A549 (cell line): ENCODE measurements around the gene SLC31A1. TPM values are rescaled to one million over a fixed set of nuclear protein-coding genes. Genes with fewer than 3 reads are reported as not detected.

ENCODE experiments used
- ATAC-seq, 2 experiments: fragments of 200-7000 bp in 1 of 2; fragments of >200 bp in 1 of 2; cut with Nextera tagmentation in 1 of 2; cut with Tn5 transposase in 1 of 2; 3 replicates each; pipeline versions ENCODE4 v1.8.0 to v1.9.1; 2018 to 2020; ENCODE audit warnings: mild to moderate bottlenecking in 1 of 2, moderate library complexity in 1 of 2
- CTCF ChIA-PET: fragments of 300-600 bp; sonication (Branson Sonifier 250); formaldehyde crosslinking; extraction: SDS; loops from one replicate; lab custom pipeline; 2021; ENCODE audit warnings: antibody characterized with exemption, inconsistent platforms; lab: Yijun Ruan, JAX
- POLR2A ChIA-PET: fragments of 350-600 bp; formaldehyde crosslinking; extraction: SDS; loops from one replicate; lab custom pipeline; 2021; ENCODE audit warnings: antibody characterized with exemption, inconsistent platforms; lab: Yijun Ruan, JAX
- DNase-seq, 2 experiments: peaks; one replicate each; pipeline versions ENCODE4 v3.0.0 to v3.0.0-alpha.2; 2011 to 2016; ENCODE audit warnings: low read depth in 1 of 2, low spot score in 1 of 2
- FAIRE-seq: peaks from 2 replicates; lab custom pipeline; 2011; peaks lifted over from hg19 to GRCh38; lab: Jason Lieb, UNC
- H3K27ac ChIP-seq, 2 experiments: fragments of >200 bp; sonication (Bioruptor Twin); formaldehyde crosslinking; 3 replicates each; pipeline ENCODE4 v1.5.1; 2016 to 2017
- H3K4me1 ChIP-seq: fragments of >200 bp; sonication (Bioruptor Twin); formaldehyde crosslinking; 3 replicates; pipeline ENCODE4 v1.6.1; 2016
- H3K4me2 ChIP-seq: fragments of >200 bp; sonication (Bioruptor Twin); formaldehyde crosslinking; 3 replicates; pipeline ENCODE4 v1.6.1; 2016
- H3K4me3 ChIP-seq: fragments of >200 bp; sonication (Bioruptor Twin); formaldehyde crosslinking; 3 replicates; pipeline ENCODE4 v1.5.1; 2016
- H3K9me3 ChIP-seq: fragments of >200 bp; sonication (Bioruptor Twin); formaldehyde crosslinking; 3 replicates; pipeline ENCODE4 v1.6.1; 2016
- EHF ChIP-seq: fragments of 250-450 bp; sonication (Bioruptor Pico); IDR thresholded peaks from 2 replicates; pipeline ENCODE4 v1.5.0; 2020; ENCODE audit warnings: mild to moderate bottlenecking
- EP300 ChIP-seq, 2 experiments: fragments of >200 bp; sonication (Bioruptor Twin); formaldehyde crosslinking; IDR thresholded peaks; 2 replicates in 1 of 2; 3 replicates in 1 of 2; pipeline ENCODE4 v1.6.1; 2016 to 2017
- ESRRA ChIP-seq: fragments of 150-350 bp; IDR thresholded peaks from 2 replicates; pipeline ENCODE4 v1.6.1; 2014; ENCODE audit warnings: mild to moderate bottlenecking, low read length, borderline replicate concordance
- FOSL2 ChIP-seq, 2 experiments: fragments of 450-650 bp in 1 of 2; fragments of >200 bp in 1 of 2; sonication (Bioruptor Twin) in 1 of 2; formaldehyde crosslinking; IDR thresholded peaks; 2 replicates each; pipeline versions ENCODE4 v1.5.0 to v1.6.1; 2016 to 2020; ENCODE audit warnings: mild to moderate bottlenecking in 1 of 2, moderate library complexity in 1 of 2
- GATA3 ChIP-seq: IDR thresholded peaks from 2 replicates; pipeline ENCODE4 v1.6.1; 2012; ENCODE audit warnings: borderline replicate concordance
- HOXA7 ChIP-seq: fragments of 250-450 bp; sonication (Bioruptor Pico); IDR thresholded peaks from 2 replicates; pipeline ENCODE4 v1.5.0; 2020; ENCODE audit warnings: mild to moderate bottlenecking, moderate library complexity
- HOXB13 ChIP-seq: fragments of 250-450 bp; sonication (Bioruptor Pico); IDR thresholded peaks from 2 replicates; pipeline ENCODE4 v1.5.0; 2020; ENCODE audit warnings: low read depth, mild to moderate bottlenecking, moderate library complexity
- JUNB ChIP-seq: fragments of >200 bp; sonication (Bioruptor Twin); formaldehyde crosslinking; IDR thresholded peaks from 2 replicates; pipeline ENCODE4 v1.6.1; 2016
- MAFK ChIP-seq: fragments of 450-650 bp; IDR thresholded peaks from 2 replicates; pipeline ENCODE4 v1.6.1; 2014; ENCODE audit not compliant: partially characterized antibody
- NFE2L2 ChIP-seq: fragments of 150-350 bp; conservative IDR thresholded peaks from 2 replicates; pipeline ENCODE4 v1.6.1; 2014; ENCODE audit warnings: low read length
- NPAS2 ChIP-seq: fragments of 250-450 bp; sonication (Bioruptor Pico); IDR thresholded peaks from 2 replicates; pipeline ENCODE4 v1.8.0; 2022; ENCODE audit warnings: mild to moderate bottlenecking, moderate library complexity, borderline replicate concordance
- PHF8 ChIP-seq: fragments of 200-600 bp; sonication (generic); IDR thresholded peaks from 2 replicates; pipeline ENCODE4 v1.6.1; 2016; ENCODE audit warnings: low read depth, mild to moderate bottlenecking, antibody characterized with exemption, moderate library complexity, borderline replicate concordance
- POLR2A ChIP-seq: IDR thresholded peaks from 2 replicates; pipeline ENCODE4 v1.6.1; 2012; ENCODE audit warnings: mild to moderate bottlenecking, low read length
- RCOR1 ChIP-seq: fragments of 150-350 bp; IDR thresholded peaks from 2 replicates; pipeline ENCODE4 v1.6.1; 2014; ENCODE audit warnings: antibody characterized with exemption, low read length, low read depth
- SREBF2 ChIP-seq: fragments of 450-650 bp; IDR thresholded peaks from 2 replicates; pipeline ENCODE4 v1.6.1; 2014; ENCODE audit warnings: mild to moderate bottlenecking, moderate library complexity
- TFCP2L1 ChIP-seq: fragments of 250-450 bp; sonication (Bioruptor Pico); IDR thresholded peaks from 2 replicates; pipeline ENCODE4 v1.5.0; 2021; ENCODE audit warnings: mild to moderate bottlenecking
- WGBS: methylation state at CpG from one replicate; pipeline ENCODE4 v1.1.6; 2017; ENCODE audit errors: missing lambda C conversion rate; 5-methylcytosine and 5-hydroxymethylcytosine counted together
- polyA plus RNA-seq, 4 experiments: library from polyadenylated mRNA; depleted of rRNA in 3 of 4; stranded (reverse); fragments of >200 nt; fragmentation: RNase III in 1 of 4; extraction: RNeasy Plus Mini Kit Qiagen cat#74134 plus additional on column Dnase treatment in 1 of 4; gene quantifications; 2 replicates in 3 of 4; 3 replicates in 1 of 4; pipeline ENCODE4 v1.2.3, GENCODE V29; 2011 to 2017
- TF ChIP-seq, protein P1 (sequence below): fragments of 450-650 bp; IDR thresholded peaks from 2 replicates; pipeline ENCODE4 v1.6.1; 2014; ENCODE audit warnings: antibody characterized with exemption
- TF ChIP-seq, protein P2 (sequence below): fragments of >200 bp; sonication (Bioruptor Twin); formaldehyde crosslinking; IDR thresholded peaks from 3 replicates; pipeline ENCODE4 v1.6.1; 2016

The SLC31A1 gene
- polyA plus RNA-seq, 2 of the 4 experiments (the other 2 are of a cell fraction) = 24.2 to 27.9 TPM

DNA sequence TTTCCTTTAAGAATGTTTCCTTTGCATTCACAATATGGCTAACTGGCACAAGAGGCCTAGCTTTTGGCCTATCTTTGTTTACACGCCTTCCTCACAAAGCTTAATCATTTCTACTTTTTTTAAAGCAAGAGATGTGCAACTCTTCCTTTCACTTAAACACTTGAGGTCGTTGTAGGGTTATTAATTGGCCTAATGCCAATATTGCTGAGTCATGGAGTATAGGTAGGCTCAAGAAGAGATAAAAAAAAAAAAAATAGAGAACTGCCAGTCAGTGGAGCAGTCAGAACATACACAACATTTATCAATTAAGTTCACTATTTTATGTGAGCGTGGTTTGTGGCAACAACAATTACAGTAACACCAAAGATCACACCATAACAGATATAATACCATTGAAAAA is 6.2 kb upstream of the SLC31A1 start:
- peaks cover 17% of the 10 kb centered on the region for H3K4me1 ChIP-seq
- FAIRE-seq (no peak), ATAC-seq (no peak), DNase-seq (peak in 1 of 2 experiments; percentile 48)
- H3K4me3 ChIP-seq = no peak overlapping the region
- CTCF ChIA-PET = interaction anchor here (0.6 kb wide), 1 partner anchor 9 kb away, joined by 4 read pairs; no protein-coding TSS in a partner anchor
- peak overlapping the region; percentile 17; the same call in 2 of the 3 replicates for H3K4me2 ChIP-seq
- H3K9me3 ChIP-seq = no peaks in the 10 kb centered on the region
- 64% methylated on average over 3 of the region's 3 CpGs for WGBS
- 0 out of 6 replicates have a peak overlapping the region, but pooled peaks of 1 of the 2 experiments have one; percentile 23 for H3K27ac ChIP-seq
- TF ChIP-seq FOSL2 (IDR thresholded peaks at IDR 0.05) (no peak), FOSL2 (CRISPR knock-in tag; IDR thresholded peaks at IDR 0.05) (peak; percentile 20; the same call in 1 of the 2 replicates), EHF (no peak), NFE2L2 (peak; percentile 96), MAFK (peak; percentile 97)
- TF ChIP-seq, all 56 proteins: peak for 3
- POLR2A ChIA-PET = no interaction called here

DNA sequence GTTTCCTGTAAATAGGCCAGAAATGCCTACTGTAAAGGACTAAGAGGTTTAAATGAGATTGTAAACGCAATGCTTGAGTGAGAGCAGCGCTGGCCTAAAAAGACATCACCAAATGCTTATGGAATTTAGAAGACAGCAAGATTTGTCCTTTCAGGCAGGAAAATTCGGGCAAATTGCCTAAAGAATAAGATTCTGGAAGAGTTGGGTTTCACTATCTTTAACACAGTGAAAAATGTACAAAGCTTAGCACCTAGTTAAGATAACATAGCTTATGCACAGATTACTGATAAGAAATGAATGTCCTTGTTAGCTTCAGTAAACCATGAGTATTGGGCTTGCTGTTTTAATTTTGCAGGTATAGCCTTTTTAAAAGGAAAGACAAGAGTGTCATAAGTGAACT is 4.9 kb upstream of the SLC31A1 start:
- DNase-seq (no peak), FAIRE-seq (no peak), ATAC-seq (no peak)
- ChIA-PET POLR2A (no interaction called here), CTCF (interaction anchor here (0.6 kb wide), 1 partner anchor 736 kb away, joined by 3 read pairs; no protein-coding TSS in a partner anchor)
- WGBS = 92% methylated on average over 3 of the region's 3 CpGs
- TF ChIP-seq EHF = no peak
- no peak for TF ChIP-seq JUNB
- TF ChIP-seq FOSL2 (IDR thresholded peaks at IDR 0.05) = no peak
- TF ChIP-seq FOSL2 (CRISPR knock-in tag; IDR thresholded peaks at IDR 0.05) = no peak
- no peak for TF ChIP-seq POLR2A
- Histone ChIP-seq H3K4me2 (no peak overlapping the region), H3K27ac (no peak overlapping the region), H3K4me1 (peaks cover 18% of the 10 kb centered on the region), H3K9me3 (no peaks in the 10 kb centered on the region), H3K4me3 (no peak overlapping the region)

DNA sequence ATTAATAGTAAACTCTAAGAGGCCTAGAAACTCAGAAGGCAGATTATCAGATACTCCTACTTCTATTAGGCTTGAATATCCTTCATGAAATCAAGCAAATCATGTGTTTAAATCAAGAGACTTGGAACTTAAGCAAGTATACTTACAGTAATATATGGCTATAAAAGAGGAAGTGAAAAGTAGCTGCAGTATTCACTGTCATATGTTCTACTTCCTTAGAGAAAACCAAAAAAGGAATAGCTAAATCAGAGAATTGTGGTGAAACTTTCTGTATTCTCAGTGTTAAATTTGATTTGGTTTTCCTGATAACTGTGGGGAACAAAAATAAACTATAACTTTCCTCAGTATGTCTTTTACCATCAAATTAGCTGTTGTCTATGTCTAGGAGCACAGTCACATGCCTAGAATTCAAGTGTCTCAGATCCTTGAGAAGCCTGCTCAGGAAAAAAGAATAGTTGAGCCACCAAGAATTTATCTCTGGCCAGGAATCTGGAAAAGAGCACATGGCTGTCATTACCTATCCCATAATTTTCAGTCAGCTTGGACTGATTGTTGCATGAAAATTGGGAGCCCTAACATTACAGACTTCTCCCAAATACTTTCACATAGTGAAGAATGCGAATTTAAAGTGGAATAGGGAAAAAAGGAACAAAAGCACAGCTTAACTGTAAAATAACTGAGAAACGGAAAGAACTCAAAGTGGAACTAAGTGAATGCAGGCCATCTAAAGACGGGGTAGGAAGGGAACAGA is 2.0 kb upstream of the SLC31A1 start:
- Histone ChIP-seq H3K4me1 (peaks cover 31% of the 10 kb centered on the region), H3K9me3 (no peaks in the 10 kb centered on the region), H3K27ac (no peak overlapping the region), H3K4me3 (no peak overlapping the region; the same call in 2 of the 3 replicates), H3K4me2 (peak overlapping the region; percentile 78)
- WGBS = 68% methylated on average over 3 of the region's 3 CpGs
- FAIRE-seq (no peak), ATAC-seq (no peak), DNase-seq (no peak)
- CTCF ChIA-PET = interaction anchor here (1.2 kb wide), 2 partner anchors 68 to 249 kb away, joined by 3 read pairs; partner anchors contain the start of gene SLC31A2
- POLR2A ChIA-PET = no interaction called here
- TF ChIP-seq GATA3 (no peak), EP300 (IDR thresholded peaks at IDR 0.05) (no peak), MAFK (no peak), ESRRA (no peak), NPAS2 (CRISPR knock-in tag) (no peak), HOXA7 (CRISPR knock-in tag) (no peak), HOXB13 (CRISPR knock-in tag) (no peak), RCOR1 (no peak), TFCP2L1 (no peak), SREBF2 (no peak), PHF8 (no peak)
- TF ChIP-seq, protein P1, sequence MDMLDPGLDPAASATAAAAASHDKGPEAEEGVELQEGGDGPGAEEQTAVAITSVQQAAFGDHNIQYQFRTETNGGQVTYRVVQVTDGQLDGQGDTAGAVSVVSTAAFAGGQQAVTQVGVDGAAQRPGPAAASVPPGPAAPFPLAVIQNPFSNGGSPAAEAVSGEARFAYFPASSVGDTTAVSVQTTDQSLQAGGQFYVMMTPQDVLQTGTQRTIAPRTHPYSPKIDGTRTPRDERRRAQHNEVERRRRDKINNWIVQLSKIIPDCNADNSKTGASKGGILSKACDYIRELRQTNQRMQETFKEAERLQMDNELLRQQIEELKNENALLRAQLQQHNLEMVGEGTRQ = no peak
- TF ChIP-seq, protein P2, sequence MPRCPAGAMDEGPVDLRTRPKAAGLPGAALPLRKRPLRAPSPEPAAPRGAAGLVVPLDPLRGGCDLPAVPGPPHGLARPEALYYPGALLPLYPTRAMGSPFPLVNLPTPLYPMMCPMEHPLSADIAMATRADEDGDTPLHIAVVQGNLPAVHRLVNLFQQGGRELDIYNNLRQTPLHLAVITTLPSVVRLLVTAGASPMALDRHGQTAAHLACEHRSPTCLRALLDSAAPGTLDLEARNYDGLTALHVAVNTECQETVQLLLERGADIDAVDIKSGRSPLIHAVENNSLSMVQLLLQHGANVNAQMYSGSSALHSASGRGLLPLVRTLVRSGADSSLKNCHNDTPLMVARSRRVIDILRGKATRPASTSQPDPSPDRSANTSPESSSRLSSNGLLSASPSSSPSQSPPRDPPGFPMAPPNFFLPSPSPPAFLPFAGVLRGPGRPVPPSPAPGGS = no peak
